Right renal cortex interstitium (tissue), 3 donors: Measurements from ENCODE around the gene KYNU. TPM values are rescaled to one million over a fixed set of nuclear protein-coding genes. Genes with fewer than 3 reads are reported as not detected.
"Not testable (repeated sequence)": the region's sequence is repeated elsewhere in the genome, so short reads cannot be mapped to it uniquely, and the experiment has no call there.

ENCODE experiments used
- DNase-seq, 3 donors: peaks; one replicate each; pipeline ENCODE4 v3.0.0-alpha.2; 2013; ENCODE audit warnings: low read depth in 3 of 3, low spot score in 2 of 3
- polyA plus RNA-seq, 3 donors: library from polyadenylated mRNA; unstranded; fragments of 120-200 nt; gene quantifications; one replicate each; pipeline ENCODE4 v1.2.1, GENCODE V29; 2013; ENCODE audit not compliant: insufficient read length in 3 of 3

KYNU gene
- polyA plus RNA-seq, 3 donors: 6.9 to 8.1 (median 7.1) TPM

DNA sequence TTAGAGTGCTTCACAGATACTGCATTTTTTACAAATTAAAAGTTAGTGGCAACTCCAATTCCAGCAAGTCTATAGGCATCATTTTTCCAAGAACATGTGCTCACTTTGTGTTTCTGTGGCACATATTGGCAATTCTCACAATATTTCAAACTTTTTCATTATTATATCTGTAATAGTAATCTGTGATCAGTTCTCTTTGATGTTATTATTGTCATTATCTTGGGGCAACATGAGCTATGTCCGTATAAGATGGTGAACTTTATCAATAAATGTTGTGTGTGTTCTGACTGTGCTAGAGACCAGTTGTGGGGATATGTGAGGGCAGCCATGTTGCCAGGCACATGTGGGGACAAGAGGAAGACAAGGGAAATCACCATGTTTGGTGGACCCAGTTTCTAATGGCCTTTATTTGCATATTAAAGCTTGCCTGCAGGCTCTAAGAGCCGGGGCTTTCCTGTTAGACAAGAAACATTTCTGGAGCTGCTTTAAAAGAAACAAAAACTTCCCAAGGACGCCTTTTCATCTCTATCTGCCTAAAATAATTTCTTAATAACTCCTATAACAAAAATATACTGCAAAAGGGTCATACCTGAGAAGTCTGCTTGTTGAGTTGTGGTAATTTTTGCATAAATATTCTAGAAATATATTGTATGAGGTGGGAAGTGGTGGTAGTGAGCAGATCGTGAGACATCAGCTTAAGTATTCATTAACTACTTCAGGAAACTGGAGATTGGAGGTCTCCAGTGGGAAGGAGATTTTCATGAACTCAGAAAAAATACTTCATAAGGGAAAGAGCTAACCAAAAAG is 37.2 kb downstream of the KYNU start:
- DNase-seq: no peak

DNA sequence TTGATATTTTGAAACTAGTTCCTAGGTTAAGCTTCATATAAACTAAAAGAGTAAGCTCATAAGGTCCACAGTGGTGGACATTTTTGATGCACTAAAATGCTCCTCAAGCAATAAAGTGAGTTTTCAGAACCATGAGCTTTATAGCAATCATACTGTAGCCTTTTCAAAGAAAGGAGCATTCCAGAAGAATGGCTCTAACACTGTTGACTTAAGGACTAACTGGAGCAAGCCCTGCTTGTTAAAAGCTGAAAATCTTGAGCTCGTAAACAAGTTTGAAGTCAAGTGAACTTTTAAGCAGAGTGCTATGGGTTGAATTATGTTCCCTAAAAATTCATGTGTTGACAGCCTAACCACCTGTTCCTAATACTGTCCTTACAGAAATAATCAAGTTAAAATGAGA is 38.0 kb downstream of the KYNU start:
- DNase-seq: peak in 1 of 3 donors; percentile 3

DNA sequence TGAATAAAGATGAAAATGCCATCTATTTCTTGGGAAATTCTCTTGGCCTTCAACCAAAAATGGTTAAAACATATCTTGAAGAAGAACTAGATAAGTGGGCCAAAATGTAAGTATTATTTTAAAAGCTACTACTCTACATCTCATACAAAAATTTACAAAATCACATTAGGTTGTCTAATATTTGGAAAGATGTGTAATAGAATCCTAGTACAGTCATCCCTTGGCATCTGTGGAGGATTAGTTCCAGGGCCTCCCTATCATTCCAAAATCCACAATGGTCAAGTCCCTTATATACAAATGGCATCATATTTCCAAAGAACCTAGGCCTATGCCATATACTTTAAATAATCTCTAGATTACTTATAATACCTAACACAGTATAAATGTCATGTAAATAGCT is 41.2 kb downstream of the KYNU start:
- no peak for DNase-seq

DNA sequence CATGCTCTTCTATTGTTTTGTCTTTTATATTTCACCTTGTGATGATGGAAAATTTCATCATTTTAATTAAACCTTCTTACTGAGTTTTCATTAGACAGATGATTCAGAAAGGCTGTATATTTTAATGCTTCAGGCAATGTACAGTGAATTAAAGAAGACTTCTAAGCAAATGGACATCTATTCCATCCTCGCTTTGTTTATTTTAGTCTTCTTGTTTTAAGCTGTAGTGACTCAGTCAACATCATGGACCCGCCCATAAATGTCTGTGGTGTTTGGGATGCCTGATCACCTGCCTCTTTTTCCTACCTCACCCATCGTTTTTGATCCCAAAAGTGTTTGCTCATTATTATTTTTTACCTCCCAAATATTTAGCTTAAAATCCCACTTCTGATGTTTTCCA is 43.1 kb downstream of the KYNU start:
- no peak for DNase-seq

DNA sequence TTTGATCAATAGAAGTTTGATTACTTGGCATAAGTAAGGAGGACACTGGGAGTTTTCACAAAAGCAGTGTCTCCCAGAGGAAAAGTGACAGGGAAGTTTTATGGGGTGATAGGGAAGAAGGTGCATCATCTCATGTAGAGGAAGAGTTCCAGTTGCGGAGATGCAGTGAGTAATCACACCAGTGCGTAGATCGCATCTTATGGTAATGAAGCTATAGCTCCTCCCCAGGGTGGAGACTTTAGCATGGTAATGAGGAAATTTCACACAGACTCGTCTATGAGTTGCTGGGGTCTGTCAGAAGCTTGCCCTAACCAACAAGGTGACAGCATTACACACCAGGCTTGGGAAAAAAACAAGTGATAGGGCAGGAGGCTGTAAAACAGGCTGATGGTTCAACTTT is 49.0 kb downstream of the KYNU start:
- no peak for DNase-seq

DNA sequence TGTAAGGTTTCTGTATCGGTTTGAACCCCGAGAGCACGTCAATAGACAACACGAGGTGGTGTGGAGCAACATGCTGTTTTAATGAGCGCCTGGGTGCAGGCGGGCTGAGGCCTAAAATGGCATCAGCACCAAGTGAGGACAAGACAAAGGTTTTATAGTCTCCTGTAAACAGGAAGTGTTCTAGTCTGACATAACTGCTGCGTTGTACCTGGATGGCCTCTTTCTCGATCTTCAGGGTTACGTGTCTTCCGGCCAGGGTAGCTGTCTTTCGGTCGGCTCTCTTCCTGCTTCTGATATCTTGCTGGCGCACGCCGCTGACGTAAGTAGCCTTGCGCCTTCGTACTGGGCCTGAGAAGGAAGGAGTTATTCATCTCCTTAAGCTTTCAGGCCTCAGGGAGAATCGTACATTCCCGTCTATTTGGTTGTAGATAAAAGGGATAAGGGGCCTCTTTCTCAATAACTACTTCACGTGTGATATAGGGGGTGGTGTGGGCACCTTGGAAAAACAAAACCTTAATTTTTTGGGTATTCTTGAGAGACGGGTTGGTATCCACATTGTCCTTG is 53.5 kb downstream of the KYNU start:
- DNase-seq: no peak

DNA sequence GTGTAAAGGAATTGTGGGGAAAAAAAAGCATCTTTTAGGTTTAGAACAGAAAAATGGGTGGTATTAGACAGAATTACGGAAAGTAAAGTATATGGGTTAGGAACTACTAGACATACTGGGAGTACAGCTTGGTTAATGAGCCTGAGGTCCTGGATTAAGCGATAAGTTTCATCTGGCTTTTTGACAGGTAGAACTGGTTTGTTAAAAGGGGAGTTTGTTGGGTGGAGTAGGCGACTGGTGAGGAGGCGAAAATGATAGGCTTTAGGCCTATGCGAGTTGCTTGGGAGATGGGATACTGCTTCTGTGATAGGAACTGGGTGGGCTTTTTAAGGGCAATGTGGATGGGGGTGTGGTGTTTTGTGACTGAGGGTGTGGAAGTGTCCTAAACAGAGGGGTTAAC is 56.5 kb downstream of the KYNU start:
- no peak for DNase-seq

DNA sequence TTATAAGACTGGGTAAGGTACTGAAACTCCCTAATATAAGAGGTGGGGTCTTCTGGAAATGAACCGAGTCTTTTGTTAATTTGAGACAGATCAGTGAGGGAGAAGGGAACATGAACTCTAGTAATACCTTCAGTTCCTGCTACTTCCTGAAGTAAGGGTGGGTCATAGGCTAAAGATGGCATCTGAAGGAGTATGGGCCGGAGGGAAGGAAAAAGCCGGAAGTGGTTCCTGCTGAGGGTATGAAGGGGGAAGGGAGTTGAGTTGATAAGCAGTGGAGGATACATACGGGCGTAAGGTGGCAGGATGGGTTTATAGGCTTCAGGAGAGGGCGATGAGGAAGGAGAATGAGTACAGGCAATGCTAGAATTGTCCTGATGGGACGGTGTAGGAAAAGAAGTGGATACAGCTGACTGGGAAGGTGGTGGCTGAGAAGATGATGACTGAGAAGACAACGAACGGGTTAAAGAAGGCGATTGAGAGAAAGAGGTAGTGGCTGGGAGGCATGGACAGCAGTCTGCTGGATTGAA is 58.2 kb downstream of the KYNU start:
- no peak for DNase-seq

DNA sequence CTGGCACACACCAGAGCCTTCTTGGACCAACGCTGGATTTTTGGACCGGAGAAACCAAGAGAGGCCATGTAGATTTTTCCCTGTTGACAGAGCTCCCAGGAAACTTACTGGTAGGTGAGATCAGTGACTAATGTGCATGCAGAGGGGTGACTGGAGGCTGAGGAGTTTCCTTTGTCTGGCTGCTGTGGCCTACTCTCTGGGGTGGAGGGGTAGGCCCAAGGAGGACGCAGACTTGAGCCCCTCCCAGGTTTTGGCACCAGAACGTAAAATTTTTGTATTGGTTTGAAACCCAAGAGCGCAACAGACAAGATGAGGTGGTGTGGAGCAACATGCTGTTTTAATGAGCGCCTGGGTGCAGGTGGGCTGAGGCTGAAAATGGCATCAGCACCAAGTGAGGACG is 59.2 kb downstream of the KYNU start:
- DNase-seq: no peak

DNA sequence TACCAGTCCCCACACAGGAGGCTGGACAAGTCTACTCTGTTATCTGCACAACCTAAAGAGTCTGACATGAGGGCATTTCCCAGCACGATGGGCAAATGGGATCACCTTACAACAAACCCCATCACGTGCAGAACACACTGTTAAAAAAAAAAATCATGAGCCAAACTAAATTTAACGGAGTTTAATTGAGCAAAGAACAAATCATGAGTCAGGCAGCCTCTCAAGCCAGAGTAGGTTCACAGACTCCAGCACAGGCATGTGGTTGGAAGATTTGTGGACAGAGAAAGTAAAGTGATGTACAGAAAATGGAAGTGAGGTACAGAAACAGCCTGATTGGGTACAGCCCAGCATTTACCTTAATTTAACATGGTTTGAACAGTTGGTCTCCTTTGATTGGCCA is 59.9 kb downstream of the KYNU start:
- DNase-seq: no peak

DNA sequence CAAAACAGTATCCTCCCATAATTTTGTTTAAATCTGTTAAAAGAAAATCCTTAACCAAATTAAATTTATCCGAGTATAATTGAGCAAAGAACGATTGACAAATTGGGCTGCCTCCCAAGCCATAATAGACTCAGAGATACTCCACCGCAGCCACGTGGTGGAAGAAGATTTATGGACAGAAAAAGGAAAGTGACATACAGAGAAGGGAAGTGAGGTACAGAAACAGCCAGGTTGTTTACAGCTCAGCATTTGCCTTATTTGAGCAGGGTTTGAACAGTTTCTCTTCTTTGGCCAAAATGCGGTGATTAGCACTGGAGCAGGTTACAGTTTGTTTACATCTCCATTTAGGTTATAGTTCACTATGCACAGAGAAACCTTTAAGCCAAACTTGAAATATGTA is 60.8 kb downstream of the KYNU start:
- DNase-seq: no peak

DNA sequence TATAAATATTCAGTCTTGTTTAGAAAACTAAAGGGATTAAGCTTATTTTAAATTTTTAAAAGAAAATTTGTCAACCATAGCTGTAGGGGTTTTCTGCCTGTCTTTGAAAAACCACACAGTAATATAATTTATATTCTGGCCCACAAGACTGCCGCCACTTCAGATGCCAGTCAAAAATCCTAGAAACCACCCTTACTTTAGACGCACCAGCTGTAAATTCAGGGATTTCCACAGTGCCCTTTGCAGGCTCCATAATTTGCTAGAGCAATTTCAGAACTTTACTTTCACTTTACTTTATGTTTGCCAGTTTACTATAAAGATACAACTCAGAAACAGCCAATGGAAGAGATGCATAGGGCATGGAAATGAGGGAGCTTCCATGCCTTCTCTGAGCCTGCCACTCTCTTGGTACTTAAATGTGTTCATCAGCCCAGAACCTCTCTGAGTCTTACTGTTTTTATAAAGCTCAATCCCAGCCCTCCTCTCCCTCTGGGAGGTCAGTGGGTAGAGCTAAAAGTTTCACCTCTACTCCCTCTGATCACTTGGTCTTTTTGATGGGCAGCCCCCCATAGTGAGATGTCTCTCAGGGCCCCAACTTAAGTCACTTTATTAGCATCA is 63.3 kb downstream of the KYNU start:
- DNase-seq: no peak

DNA sequence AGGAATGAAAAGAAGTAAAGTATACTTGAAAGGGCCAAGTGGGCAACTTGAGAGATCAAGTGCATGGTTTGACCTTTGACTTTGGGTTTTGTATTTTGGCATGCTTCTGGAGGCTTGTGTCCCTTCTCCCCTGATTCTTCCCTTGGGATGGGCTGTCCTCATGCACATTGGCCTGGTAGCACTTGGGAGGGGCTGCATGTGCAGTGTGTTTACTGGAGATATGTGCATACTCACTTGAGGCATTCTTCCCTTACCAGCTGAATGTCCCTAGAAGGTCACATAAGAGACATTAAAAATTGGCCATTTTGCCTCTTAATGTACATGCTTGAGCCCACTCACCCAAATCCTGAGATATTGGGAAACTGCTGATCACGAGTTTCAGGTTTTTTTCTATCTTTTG is 65.2 kb downstream of the KYNU start:
- no peak for DNase-seq

DNA sequence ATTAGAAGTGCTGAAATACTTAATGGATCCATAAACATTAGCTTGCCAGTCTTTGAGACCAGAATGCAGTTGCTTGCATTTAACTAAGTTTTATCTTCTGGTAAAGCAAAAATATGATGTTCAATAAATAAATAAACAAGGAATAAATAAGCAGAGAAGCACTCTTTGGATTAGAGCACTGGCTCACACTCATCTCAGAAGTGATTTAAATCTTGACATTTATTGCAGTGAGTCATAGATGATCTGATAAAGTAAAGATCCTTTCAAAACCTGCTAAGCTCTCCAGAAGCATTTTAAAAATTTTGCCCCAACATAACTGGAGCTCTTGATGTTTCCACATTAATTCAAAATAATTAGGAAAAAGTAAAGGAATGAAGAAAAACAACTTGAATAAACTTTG is 66.8 kb downstream of the KYNU start:
- DNase-seq: no peak

DNA sequence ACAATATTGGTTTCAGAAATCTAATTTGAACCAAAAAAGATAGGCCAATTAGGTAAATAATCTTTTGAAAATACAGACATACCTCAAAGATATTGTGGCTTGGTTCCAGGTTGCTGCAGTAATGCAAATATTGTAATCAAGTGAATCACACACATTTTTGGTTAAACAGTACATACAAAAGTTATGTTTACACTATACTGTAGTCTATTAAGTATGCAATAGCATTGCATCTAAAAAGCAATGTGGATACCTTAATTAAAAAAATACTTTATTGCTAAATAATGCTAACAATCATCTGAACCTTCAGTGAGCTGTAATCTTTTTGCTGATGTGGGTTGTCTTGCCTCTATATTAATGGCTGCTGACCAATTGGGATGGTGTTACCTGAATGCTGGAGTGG is 67.3 kb downstream of the KYNU start:
- no peak for DNase-seq

DNA sequence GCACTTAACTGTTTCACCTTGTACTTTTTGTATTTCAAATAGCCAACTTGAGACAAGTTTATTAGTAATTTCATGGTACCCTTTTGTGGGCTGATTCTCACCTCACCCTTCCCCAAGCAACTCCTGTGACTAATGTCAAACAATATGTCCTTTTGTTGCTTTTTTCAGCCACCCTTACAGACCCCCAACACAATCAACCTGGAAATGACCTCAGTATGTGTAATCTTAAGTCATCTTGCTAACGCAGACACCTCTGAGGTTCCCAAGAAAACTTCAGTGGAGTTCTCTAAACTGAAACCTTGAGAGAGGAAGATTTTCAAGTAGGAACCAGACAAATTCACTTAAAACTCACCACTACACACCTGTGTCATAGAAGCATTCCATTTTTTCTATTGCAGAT is 69.5 kb downstream of the KYNU start:
- DNase-seq: no peak

DNA sequence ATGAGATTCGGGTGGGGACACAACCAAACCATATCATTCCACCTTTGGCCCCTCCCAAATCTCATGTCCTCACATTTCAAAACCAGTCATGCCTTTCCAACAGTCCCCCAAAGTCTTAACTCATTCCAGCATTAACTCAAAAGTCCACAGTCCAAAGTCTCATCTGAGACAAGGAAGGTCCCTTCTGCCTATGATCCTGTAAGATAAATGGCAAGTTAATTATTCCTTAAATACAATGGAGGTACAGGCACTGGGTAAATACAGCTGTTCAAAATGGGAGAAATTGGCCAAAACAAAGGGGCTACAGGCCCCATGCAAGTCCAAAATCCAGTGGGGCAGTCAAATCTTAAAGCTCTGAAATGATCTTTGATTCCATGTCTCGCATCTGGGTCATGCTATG is 71.3 kb downstream of the KYNU start:
- not testable (repeated sequence) for DNase-seq

DNA sequence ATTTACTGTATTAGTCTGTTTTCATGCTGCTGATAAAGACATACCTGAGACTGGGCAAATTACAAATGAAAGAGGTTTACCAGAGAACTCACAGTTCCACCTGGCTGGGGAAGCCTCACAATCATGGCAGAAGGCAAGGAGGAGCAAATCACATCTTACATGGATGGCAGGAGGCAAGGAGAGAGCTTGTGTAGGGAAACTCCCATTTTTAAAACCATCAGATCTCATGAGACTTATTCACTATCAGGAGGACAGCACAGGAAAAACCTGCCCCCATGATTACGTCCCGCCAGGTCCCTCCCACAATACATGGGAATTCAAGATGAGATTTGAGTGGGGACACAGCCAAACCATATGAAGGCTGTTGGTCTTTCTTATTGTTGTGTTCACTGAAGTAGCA is 72.9 kb downstream of the KYNU start:
- DNase-seq: not testable (repeated sequence)

DNA sequence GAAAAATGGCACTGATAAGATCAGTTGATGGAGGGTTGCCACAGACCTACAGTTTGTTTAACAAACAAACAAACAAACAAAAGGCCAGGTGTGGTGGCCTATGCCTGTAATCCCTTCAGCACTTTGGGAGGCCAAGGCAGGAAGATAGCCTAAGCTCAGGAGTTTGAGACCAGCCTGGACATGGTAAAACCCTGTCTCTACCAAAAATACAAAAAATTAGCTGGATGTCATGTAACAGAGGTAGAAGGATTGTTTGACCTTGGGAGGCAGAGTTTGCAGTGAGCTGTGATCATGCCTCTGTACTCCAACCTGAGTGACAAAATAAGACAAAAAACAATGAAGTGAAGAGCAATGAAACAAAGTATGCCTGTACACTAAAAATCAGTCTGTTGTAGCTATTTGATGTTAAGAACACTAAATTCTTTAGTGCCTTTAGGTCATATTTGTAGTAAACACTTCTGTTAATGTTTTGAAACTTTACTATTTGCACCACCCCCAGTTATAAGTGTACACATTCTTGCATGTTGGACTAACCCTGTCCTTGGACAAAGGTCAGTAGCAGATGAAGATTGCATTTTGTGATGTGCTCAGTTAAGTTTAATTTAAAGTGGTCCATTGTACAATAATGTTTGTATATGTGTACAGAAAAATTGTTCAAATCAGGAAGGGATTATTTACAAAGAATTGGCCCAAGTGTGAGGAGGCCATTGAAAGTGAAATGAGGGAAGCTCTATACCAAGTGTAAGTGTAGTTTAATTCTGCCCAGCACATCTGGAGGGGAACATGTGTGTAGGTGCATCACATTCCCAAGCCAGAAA is 73.9 kb downstream of the KYNU start:
- no peak for DNase-seq

DNA sequence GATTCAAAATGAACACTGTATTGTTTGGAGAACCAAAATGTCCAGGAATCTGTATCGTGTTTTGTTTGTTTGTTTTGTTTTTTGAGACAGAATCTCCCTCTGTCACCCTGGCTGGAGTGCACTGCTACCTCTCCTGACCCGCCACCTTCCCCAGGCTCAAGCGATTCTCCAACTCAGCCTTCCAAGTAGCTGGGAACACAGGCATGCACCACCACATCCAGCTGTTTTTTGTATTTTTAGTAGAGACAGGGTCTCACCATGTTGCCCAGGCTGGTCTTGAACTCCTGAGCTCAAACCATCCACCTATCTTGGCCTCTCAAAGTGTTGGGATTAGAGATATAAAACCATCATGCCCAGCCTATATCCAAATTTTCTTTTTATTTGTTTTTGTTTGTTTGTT is 74.6 kb downstream of the KYNU start:
- no peak for DNase-seq

DNA sequence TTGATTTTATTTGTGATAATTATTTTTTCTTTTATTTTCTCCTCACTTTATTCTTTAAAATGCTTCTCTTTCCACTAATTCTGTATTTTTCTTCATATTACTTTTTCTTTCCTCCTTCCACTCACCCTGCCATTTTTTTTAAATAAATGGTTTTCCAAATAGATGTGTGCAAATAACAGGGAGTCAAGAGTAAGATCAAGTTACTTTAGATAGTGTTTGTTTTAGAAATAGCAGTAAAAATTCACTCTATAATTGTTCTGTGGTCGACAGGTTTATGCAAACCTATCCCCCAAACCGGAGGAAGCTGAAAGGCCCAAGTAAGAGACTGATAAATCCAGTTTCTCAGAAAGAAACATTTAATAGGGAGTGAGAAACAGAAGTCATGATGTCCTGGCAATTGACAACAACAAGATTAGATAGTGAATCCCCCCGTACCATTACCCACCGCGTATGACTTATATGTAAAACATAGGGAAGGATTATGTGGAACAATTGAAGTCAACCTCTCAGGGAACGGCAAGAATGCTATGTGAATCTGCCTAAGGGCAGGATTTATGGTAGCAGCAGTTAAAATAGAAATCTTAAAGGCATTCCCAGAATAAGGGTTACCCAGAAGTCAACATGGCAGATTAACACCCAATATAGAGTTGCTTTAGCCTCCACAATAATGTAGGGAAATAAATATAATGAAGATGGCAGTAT is 75.5 kb downstream of the KYNU start:
- DNase-seq: no peak
